ENCODE data around the gene ABCA6.

Gene ABCA6

DNA sequence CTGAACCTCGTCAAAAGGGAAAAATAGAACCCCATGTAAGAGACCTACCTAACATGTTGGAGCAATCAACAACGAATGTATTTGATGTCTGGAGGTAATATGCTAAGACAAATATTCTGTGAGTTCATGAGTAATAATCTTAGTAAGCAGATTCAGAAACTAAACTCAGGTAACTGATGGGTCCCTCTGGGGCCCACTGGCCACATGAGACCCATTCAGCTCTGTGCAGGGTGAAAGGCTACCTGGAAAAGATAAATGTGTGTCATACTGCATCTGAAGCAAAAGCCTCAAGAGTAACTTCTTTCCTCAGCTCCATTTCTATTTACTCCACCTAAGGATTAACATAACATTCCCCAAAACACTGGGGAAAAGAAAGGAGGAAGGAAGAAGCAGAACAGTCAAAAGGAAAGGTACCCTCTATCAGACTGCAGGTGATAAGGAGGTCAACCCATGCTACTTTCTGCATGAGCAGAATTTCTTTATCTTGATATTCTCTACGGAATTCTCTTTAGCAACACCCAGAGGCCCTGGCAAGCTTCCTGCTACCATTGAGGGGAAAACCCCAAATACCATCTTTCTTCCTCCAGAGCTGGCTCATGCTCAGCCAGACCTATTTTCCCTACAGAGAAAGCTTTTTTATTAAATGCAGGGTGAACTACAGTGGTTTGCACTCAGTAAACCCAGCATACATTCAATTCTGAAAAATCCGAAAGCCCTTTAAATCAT is 37.7 kb upstream of the ABCA6 start:
- H3K4me3 ChIP-seq (ENCODE audit: low read depth, low read length), result no peak overlapping the region
- DNase-seq, result no peak
- TF ChIP-seq, protein P1, sequence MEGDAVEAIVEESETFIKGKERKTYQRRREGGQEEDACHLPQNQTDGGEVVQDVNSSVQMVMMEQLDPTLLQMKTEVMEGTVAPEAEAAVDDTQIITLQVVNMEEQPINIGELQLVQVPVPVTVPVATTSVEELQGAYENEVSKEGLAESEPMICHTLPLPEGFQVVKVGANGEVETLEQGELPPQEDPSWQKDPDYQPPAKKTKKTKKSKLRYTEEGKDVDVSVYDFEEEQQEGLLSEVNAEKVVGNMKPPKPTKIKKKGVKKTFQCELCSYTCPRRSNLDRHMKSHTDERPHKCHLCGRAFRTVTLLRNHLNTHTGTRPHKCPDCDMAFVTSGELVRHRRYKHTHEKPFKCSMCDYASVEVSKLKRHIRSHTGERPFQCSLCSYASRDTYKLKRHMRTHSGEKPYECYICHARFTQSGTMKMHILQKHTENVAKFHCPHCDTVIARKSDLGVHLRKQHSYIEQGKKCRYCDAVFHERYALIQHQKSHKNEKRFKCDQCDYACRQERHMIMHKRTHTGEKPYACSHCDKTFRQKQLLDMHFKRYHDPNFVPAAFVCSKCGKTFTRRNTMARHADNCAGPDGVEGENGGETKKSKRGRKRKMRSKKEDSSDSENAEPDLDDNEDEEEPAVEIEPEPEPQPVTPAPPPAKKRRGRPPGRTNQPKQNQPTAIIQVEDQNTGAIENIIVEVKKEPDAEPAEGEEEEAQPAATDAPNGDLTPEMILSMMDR (IDR thresholded peaks at IDR 0.05; ENCODE audit: low read depth, low read length), result no peak
- H3K27ac ChIP-seq, result no peak overlapping the region
- H3K36me3 ChIP-seq, result no peaks in the 10 kb centered on the region
- no peaks in the 10 kb centered on the region for H3K9me3 ChIP-seq (ENCODE audit: severe bottlenecking)
- H3K27me3 ChIP-seq (ENCODE audit: insufficient read depth, low read depth, severe bottlenecking), result no peaks in the 10 kb centered on the region

DNA sequence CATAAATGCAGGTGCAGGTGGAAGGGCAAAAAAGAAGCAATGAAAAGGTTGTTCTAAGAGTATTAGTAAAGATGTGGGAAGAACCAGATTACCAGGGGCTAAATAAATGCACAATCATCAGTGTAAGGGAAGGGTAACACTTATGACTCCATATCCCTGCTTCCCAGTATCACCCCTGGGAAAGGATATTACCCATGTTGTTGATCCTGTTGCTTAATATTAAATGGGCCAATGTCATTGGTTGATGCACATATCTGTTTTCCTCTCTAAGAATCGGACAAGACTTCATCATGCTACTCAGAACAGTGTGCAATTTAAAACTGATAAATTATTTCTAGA is 34.7 kb upstream of the ABCA6 start:
- H3K27ac ChIP-seq, result no peak overlapping the region
- H3K36me3 ChIP-seq, result no peaks in the 10 kb centered on the region
- H3K27me3 ChIP-seq (ENCODE audit: insufficient read depth, low read depth, severe bottlenecking), result no peaks in the 10 kb centered on the region
- no peak for DNase-seq
- TF ChIP-seq, protein P1 (IDR thresholded peaks at IDR 0.05; ENCODE audit: low read depth, low read length), result no peak
- no peaks in the 10 kb centered on the region for H3K9me3 ChIP-seq (ENCODE audit: severe bottlenecking)
- no peak overlapping the region for H3K4me3 ChIP-seq (ENCODE audit: low read depth, low read length)

- DNase-seq, result no peak
- TF ChIP-seq, protein P1 (IDR thresholded peaks at IDR 0.05; ENCODE audit: low read depth, low read length), result no peak
- H3K9me3 ChIP-seq (ENCODE audit: severe bottlenecking), result no peaks in the 10 kb centered on the region
- H3K4me3 ChIP-seq (ENCODE audit: low read depth, low read length), result no peak overlapping the region
- H3K27ac ChIP-seq, result no peak overlapping the region
- H3K36me3 ChIP-seq, result no peaks in the 10 kb centered on the region
- H3K27me3 ChIP-seq (ENCODE audit: insufficient read depth, low read depth, severe bottlenecking), result no peaks in the 10 kb centered on the region
Measured at GRCh38 chr17:69175625-69176456, 34.1 kb upstream of the ABCA6 start.

GRCh38 chr17:69175262-69175624 is 33.5 kb upstream of the ABCA6 start:
- no peaks in the 10 kb centered on the region for H3K9me3 ChIP-seq (ENCODE audit: severe bottlenecking)
- no peak overlapping the region for H3K4me3 ChIP-seq (ENCODE audit: low read depth, low read length)
- H3K27ac ChIP-seq, result no peak overlapping the region
- no peaks in the 10 kb centered on the region for H3K27me3 ChIP-seq (ENCODE audit: insufficient read depth, low read depth, severe bottlenecking)
- TF ChIP-seq, protein P1 (IDR thresholded peaks at IDR 0.05; ENCODE audit: low read depth, low read length), result no peak
- no peak for DNase-seq
- no peaks in the 10 kb centered on the region for H3K36me3 ChIP-seq

DNA sequence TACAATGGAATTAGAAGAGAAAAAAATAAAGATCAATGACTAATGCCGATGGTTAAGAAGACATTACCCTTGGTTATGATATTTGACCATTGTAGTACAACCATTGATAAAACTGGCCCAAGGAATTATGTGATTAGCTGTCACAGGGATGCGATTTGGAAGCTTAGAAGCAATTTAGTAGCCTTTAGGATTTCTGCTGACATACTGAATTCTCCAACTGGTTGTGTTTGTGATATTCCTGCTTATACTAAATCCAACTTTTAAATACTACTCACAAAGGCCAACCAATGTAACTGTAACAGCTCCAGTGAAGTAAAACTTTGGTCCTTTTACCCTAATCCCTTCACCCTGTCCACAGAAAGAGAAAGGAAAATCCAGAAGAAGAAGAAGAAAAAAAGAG is 31.4 kb upstream of the ABCA6 start:
- Histone ChIP-seq H3K27me3 (ENCODE audit: insufficient read depth, low read depth, severe bottlenecking) (no peaks in the 10 kb centered on the region), H3K9me3 (ENCODE audit: severe bottlenecking) (no peaks in the 10 kb centered on the region), H3K4me3 (ENCODE audit: low read depth, low read length) (no peak overlapping the region), H3K36me3 (no peaks in the 10 kb centered on the region), H3K27ac (no peak overlapping the region)
- TF ChIP-seq, protein P1 (IDR thresholded peaks at IDR 0.05; ENCODE audit: low read depth, low read length), result no peak
- DNase-seq, result no peak
